Smooth muscle cell (in vitro differentiated cells): ENCODE data around the gene UXS1. TPM values are rescaled to one million over a fixed set of nuclear protein-coding genes. Genes with fewer than 3 reads are reported as not detected.
A peak's percentile ranks its signal among the peaks of the same experiment; 100 is the strongest.

Source experiments
- DNase-seq: peaks from one replicate; lab custom pipeline; 2025; ENCODE audit not compliant: unreplicated experiment; lab: John Stamatoyannopoulos, UW
- H2AFZ ChIP-seq: fragments of 200-600 bp; sonication (generic); 2 replicates; pipeline ENCODE4 v1.6.0; 2016; ENCODE audit warnings: antibody characterized with exemption, low read depth, mild to moderate bottlenecking
- H3F3A ChIP-seq: fragments of 200-600 bp; sonication (generic); 2 replicates; pipeline ENCODE4 v1.6.0; 2017; ENCODE audit warnings: antibody characterized with exemption, low read depth
- H3K27ac ChIP-seq: fragments of 200-600 bp; sonication (generic); 2 replicates; pipeline ENCODE4 v1.5.1; 2016; ENCODE audit warnings: low read depth, mild to moderate bottlenecking
- H3K27me3 ChIP-seq: fragments of 200-600 bp; sonication (generic); 2 replicates; pipeline ENCODE4 v1.6.1; 2016; ENCODE audit warnings: low read depth, mild to moderate bottlenecking
- H3K36me3 ChIP-seq: fragments of 200-600 bp; sonication (generic); 2 replicates; pipeline ENCODE4 v1.5.1; 2016; ENCODE audit warnings: low read depth
- H3K4me1 ChIP-seq: fragments of 200-600 bp; sonication (generic); 2 replicates; pipeline ENCODE4 v1.5.1; 2016; ENCODE audit warnings: low read depth
- H3K4me2 ChIP-seq: fragments of 200-600 bp; sonication (generic); 2 replicates; pipeline ENCODE4 v1.6.0; 2016; ENCODE audit warnings: mild to moderate bottlenecking
- H3K4me3 ChIP-seq: fragments of 200-600 bp; sonication (generic); 2 replicates; pipeline ENCODE4 v1.5.1; 2016; ENCODE audit warnings: mild to moderate bottlenecking
- H3K79me2 ChIP-seq: fragments of 200-600 bp; sonication (generic); 2 replicates; pipeline ENCODE4 v1.6.0; 2016; ENCODE audit warnings: low read depth, mild to moderate bottlenecking
- H3K9ac ChIP-seq: fragments of 200-600 bp; sonication (generic); 2 replicates; pipeline ENCODE4 v1.6.0; 2016; ENCODE audit warnings: low read depth
- H3K9me3 ChIP-seq: fragments of 200-600 bp; sonication (generic); replicated peaks from 2 replicates; pipeline ENCODE4 v1.5.1; 2016; ENCODE audit warnings: low read depth
- H4K20me1 ChIP-seq: fragments of 200-600 bp; sonication (generic); 2 replicates; pipeline ENCODE4 v1.6.0; 2016; ENCODE audit warnings: low read depth
- CTCF ChIP-seq: fragments of 200-600 bp; sonication (generic); IDR thresholded peaks from 2 replicates; pipeline ENCODE4 v1.5.1; 2017; ENCODE audit warnings: borderline replicate concordance, mild to moderate bottlenecking, antibody characterized with exemption; ENCODE audit not compliant: insufficient read depth, poor library complexity, severe bottlenecking
- WGBS: methylation state at CpG from one replicate; pipeline ENCODE4 v1.1.7; 2016; ENCODE audit warnings: low lambda C conversion rate; 5-methylcytosine and 5-hydroxymethylcytosine counted together
- polyA plus RNA-seq: library from polyadenylated mRNA; unstranded; fragments of >200 nt; fragmentation: Nextera tagmentation; extraction: Ambion mirVana; gene quantifications from 2 replicates; pipeline ENCODE4 v1.2.1, GENCODE V29; 2016
- total RNA-seq: library from RNA; depleted of rRNA; stranded (reverse); fragments of >200 nt; gene quantifications from 2 replicates; pipeline ENCODE4 v1.2.3, GENCODE V29; 2014

Gene UXS1
- total and polyA plus RNA-seq, 2 experiments from 2014 or later: 22.2 to 33.5 TPM

GRCh38 chr2:106126705-106127281 is 67.3 kb downstream of the UXS1 start:
- 96% methylated on average over 5 of the region's 5 CpGs for WGBS
- H3K27ac ChIP-seq: no peak overlapping the region
- H4K20me1 ChIP-seq: no peaks in the 10 kb centered on the region
- H3K4me2 ChIP-seq: no peak overlapping the region
- H3K9ac ChIP-seq: no peak overlapping the region
- DNase-seq: no peak
- H3K27me3 ChIP-seq: no peaks in the 10 kb centered on the region
- H3K36me3 ChIP-seq: no peaks in the 10 kb centered on the region
- H3K9me3 ChIP-seq: no peaks in the 10 kb centered on the region
- H3K4me1 ChIP-seq: peaks cover 6% of the 10 kb centered on the region
- TF ChIP-seq CTCF: no peak
- no peaks in the 10 kb centered on the region for H3F3A ChIP-seq
- no peak overlapping the region for H2AFZ ChIP-seq
- H3K4me3 ChIP-seq: no peak overlapping the region
- H3K79me2 ChIP-seq: no peaks in the 10 kb centered on the region

GRCh38 chr2:106126295-106126694 is 67.8 kb downstream of the UXS1 start:
- H3K9me3 ChIP-seq: no peaks in the 10 kb centered on the region
- H4K20me1 ChIP-seq: no peaks in the 10 kb centered on the region
- DNase-seq: no peak
- TF ChIP-seq CTCF: no peak
- H3K4me3 ChIP-seq: no peak overlapping the region
- no peaks in the 10 kb centered on the region for H3K27me3 ChIP-seq
- peaks cover 6% of the 10 kb centered on the region for H3K4me1 ChIP-seq
- no peaks in the 10 kb centered on the region for H3K36me3 ChIP-seq
- 99% methylated on average over 7 of the region's 7 CpGs for WGBS
- no peak overlapping the region for H3K4me2 ChIP-seq
- no peak overlapping the region for H3K27ac ChIP-seq
- H2AFZ ChIP-seq: no peak overlapping the region
- H3K9ac ChIP-seq: no peak overlapping the region
- no peaks in the 10 kb centered on the region for H3K79me2 ChIP-seq
- H3F3A ChIP-seq: no peaks in the 10 kb centered on the region

GRCh38 chr2:106124905-106125549 is 69.1 kb downstream of the UXS1 start:
- TF ChIP-seq CTCF: no peak
- Histone ChIP-seq H3K9me3 (no peaks in the 10 kb centered on the region), H3K9ac (peak overlapping the region; percentile 17), H3K79me2 (no peaks in the 10 kb centered on the region), H3K27me3 (no peaks in the 10 kb centered on the region), H3K36me3 (no peaks in the 10 kb centered on the region), H3K4me3 (no peak overlapping the region), H3K4me1 (peaks cover under 1% of the 10 kb centered on the region), H2AFZ (no peak overlapping the region), H3F3A (no peaks in the 10 kb centered on the region), H3K27ac (peak overlapping the region; percentile 76), H4K20me1 (no peaks in the 10 kb centered on the region), H3K4me2 (no peak overlapping the region)
- WGBS: 83% methylated on average over 7 of the region's 7 CpGs
- no peak for DNase-seq
